Measurements from ENCODE around the gene KSR2. TPM values are rescaled to one million over a fixed set of nuclear protein-coding genes. Genes with fewer than 3 reads are reported as not detected.

Gene KSR2
- total and polyA plus RNA-seq, 2 of the 13 experiments (the other 11 are each of a cell fraction or from before 2014, with no cell fraction given): 0.02 TPM; not detected in 1

DNA sequence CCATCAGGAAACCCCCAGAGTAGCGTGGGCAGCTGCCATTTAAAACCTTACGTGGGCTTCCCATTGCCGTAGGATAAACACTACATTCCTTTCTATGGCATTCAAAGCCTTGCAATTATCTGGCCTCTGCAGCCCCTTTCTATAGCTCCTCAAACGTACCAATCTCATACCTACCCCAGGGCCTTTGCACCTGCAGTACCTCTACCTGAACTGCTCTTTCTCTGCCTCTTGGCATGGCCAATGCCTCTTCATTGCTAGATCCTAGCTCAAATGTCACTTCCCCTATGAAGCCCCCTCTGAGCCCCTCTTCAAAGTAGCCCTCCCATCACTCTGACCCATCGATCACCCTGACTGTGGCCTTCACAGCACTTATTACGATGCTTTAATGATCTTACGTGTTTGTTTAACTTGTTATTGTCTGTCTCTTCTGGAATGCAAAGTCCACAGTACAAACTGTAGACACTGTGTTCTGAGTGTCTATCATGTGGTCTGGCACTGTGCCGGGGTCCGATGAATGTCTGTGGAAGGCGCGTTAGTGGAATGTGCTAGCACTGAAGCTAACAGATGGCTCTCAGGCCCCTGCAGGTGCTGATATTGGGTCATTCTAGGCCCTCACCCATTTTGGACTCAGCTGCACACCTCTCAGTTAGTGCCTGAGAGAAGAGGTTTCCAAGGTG lies 450.1 kb downstream of the KSR2 start (continued):
- TF ChIP-seq, protein P1, sequence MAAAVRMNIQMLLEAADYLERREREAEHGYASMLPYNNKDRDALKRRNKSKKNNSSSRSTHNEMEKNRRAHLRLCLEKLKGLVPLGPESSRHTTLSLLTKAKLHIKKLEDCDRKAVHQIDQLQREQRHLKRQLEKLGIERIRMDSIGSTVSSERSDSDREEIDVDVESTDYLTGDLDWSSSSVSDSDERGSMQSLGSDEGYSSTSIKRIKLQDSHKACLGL (CRISPR knock-in tag; IDR thresholded peaks at IDR 0.05): no peak
- TF ChIP-seq MATR3 (CRISPR knock-in tag; IDR thresholded peaks at IDR 0.05) (no peak), GZF1 (CRISPR knock-in tag; IDR thresholded peaks at IDR 0.05) (no peak), SSRP1 (CRISPR knock-in tag; IDR thresholded peaks at IDR 0.05) (no peak), ZKSCAN8 (CRISPR knock-in tag; IDR thresholded peaks at IDR 0.05; ENCODE audit: borderline replicate concordance) (no peak), DPF2 (CRISPR knock-in tag; IDR thresholded peaks at IDR 0.05; ENCODE audit: borderline replicate concordance, low read depth) (peak; percentile 43; the same call in 1 of the 2 replicates), DRAP1 (CRISPR knock-in tag; IDR thresholded peaks at IDR 0.05) (no peak), ZNF780A (CRISPR knock-in tag; IDR thresholded peaks at IDR 0.05) (no peak), ZNF724P (CRISPR knock-in tag; IDR thresholded peaks at IDR 0.05; ENCODE audit: borderline replicate concordance) (no peak), NR0B2 (CRISPR knock-in tag; IDR thresholded peaks at IDR 0.05) (no peak), ZNF331 (CRISPR knock-in tag; IDR thresholded peaks at IDR 0.05) (no peak), MTA3 (CRISPR knock-in tag; IDR thresholded peaks at IDR 0.05) (no peak), SPEN (CRISPR knock-in tag; IDR thresholded peaks at IDR 0.05; ENCODE audit: low read depth) (no peak), CENPT (CRISPR knock-in tag; IDR thresholded peaks at IDR 0.05; ENCODE audit: low read depth) (no peak), THYN1 (CRISPR knock-in tag; IDR thresholded peaks at IDR 0.05; ENCODE audit: borderline replicate concordance, low read depth) (no peak), HMG20A (CRISPR knock-in tag; IDR thresholded peaks at IDR 0.05; ENCODE audit: borderline replicate concordance) (no peak; the same call in 1 of the 2 replicates), SMAD9 (CRISPR knock-in tag; IDR thresholded peaks at IDR 0.05) (no peak), HDAC1 (CRISPR knock-in tag; IDR thresholded peaks at IDR 0.05) (peak; percentile 54; the same call in 1 of the 2 replicates), SMAD1 (CRISPR knock-in tag; IDR thresholded peaks at IDR 0.05; ENCODE audit: borderline replicate concordance, low read depth) (no peak), ZBTB49 (CRISPR knock-in tag; IDR thresholded peaks at IDR 0.05; ENCODE audit: borderline replicate concordance) (no peak), MEF2D (CRISPR knock-in tag; IDR thresholded peaks at IDR 0.05) (no peak)
- TF ChIP-seq, protein P2, sequence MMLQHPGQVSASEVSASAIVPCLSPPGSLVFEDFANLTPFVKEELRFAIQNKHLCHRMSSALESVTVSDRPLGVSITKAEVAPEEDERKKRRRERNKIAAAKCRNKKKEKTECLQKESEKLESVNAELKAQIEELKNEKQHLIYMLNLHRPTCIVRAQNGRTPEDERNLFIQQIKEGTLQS (CRISPR knock-in tag; IDR thresholded peaks at IDR 0.05): no peak
- TF ChIP-seq, protein P3, sequence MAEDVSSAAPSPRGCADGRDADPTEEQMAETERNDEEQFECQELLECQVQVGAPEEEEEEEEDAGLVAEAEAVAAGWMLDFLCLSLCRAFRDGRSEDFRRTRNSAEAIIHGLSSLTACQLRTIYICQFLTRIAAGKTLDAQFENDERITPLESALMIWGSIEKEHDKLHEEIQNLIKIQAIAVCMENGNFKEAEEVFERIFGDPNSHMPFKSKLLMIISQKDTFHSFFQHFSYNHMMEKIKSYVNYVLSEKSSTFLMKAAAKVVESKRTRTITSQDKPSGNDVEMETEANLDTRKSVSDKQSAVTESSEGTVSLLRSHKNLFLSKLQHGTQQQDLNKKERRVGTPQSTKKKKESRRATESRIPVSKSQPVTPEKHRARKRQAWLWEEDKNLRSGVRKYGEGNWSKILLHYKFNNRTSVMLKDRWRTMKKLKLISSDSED (CRISPR knock-in tag; IDR thresholded peaks at IDR 0.05): no peak

All from HepG2 (cell line).